Neuronal stem cell (in vitro differentiated cells): Measurements from ENCODE around the gene VARS1.
"Not testable (repeated sequence)": the region's sequence is repeated elsewhere in the genome, so short reads cannot be mapped to it uniquely, and the experiment has no call there.

Source experiments
- DNase-seq: peaks from one replicate; pipeline ENCODE4 v3.0.0-alpha.2; 2013; ENCODE audit warnings: low spot score
- H2AFZ ChIP-seq: one replicate; pipeline ENCODE4 v1.6.1; 2013; ENCODE audit warnings: mild to moderate bottlenecking, low read length, inconsistent platforms
- H2AK5ac ChIP-seq: 2 replicates; pipeline ENCODE4 v1.6.1; 2013; ENCODE audit warnings: low read depth, mild to moderate bottlenecking, inconsistent platforms, low read length, moderate library complexity, mixed read lengths
- H2BK120ac ChIP-seq: 2 replicates; pipeline ENCODE4 v1.6.1; 2013; ENCODE audit warnings: low read depth, mild to moderate bottlenecking, inconsistent platforms, low read length, moderate library complexity, mixed read lengths
- H2BK12ac ChIP-seq: one replicate; pipeline ENCODE4 v1.6.1; 2013; ENCODE audit warnings: low read length, inconsistent platforms
- H2BK15ac ChIP-seq: 2 replicates; pipeline ENCODE4 v1.6.1; 2013; ENCODE audit warnings: mild to moderate bottlenecking, low read length, inconsistent platforms, mixed read lengths
- H2BK5ac ChIP-seq: one replicate; pipeline ENCODE4 v1.6.1; 2013; ENCODE audit warnings: inconsistent platforms, mild to moderate bottlenecking, low read length, moderate library complexity
- H3K14ac ChIP-seq: one replicate; pipeline ENCODE4 v1.6.1; 2013; ENCODE audit warnings: low read length, inconsistent platforms
- H3K18ac ChIP-seq: 2 replicates; pipeline ENCODE4 v1.6.1; 2013; ENCODE audit warnings: low read length, inconsistent platforms
- H3K23ac ChIP-seq: 2 replicates; pipeline ENCODE4 v1.6.1; 2013; ENCODE audit warnings: low read depth, mild to moderate bottlenecking, mixed read lengths, low read length, inconsistent platforms; ENCODE audit not compliant: poor library complexity
- H3K27ac ChIP-seq: replicated peaks from 3 replicates; pipeline ENCODE4 v1.5.1; 2013; ENCODE audit warnings: low read length, inconsistent platforms
- H3K27me3 ChIP-seq, 3 experiments: 2 replicates each; pipeline ENCODE4 v1.6.1; 2013; ENCODE audit warnings: low read length in 3 of 3, mild to moderate bottlenecking in 2 of 3, inconsistent platforms in 1 of 3, low read depth in 1 of 3, mixed read lengths in 1 of 3, moderate library complexity in 1 of 3; ENCODE audit not compliant: control insufficient read depth in 3 of 3, insufficient read depth in 3 of 3
- H3K36me3 ChIP-seq, 2 donors: replicated peaks in 1 of 2; 2 replicates each; pipeline ENCODE4 v1.6.1; 2013; ENCODE audit warnings: low read length in 2 of 2; ENCODE audit not compliant: control insufficient read depth in 2 of 2, insufficient read depth in 2 of 2
- H3K4ac ChIP-seq: 2 replicates; pipeline ENCODE4 v1.6.1; 2013; ENCODE audit warnings: inconsistent platforms, mild to moderate bottlenecking, low read length, moderate library complexity
- H3K4me1 ChIP-seq, 2 donors: 1 replicate in 1 of 2; 2 replicates in 1 of 2; pipeline ENCODE4 v1.6.1; 2013; ENCODE audit warnings: low read length in 2 of 2, low read depth in 1 of 2; ENCODE audit not compliant: control insufficient read depth in 2 of 2, insufficient read depth in 1 of 2
- H3K4me2 ChIP-seq: one replicate; pipeline ENCODE4 v1.6.1; 2013; ENCODE audit warnings: mild to moderate bottlenecking, low read length, inconsistent platforms; ENCODE audit not compliant: insufficient read depth, poor library complexity, severe bottlenecking
- H3K4me3 ChIP-seq, 2 donors: 2 replicates each; pipeline ENCODE4 v1.5.1; 2013; ENCODE audit warnings: low read length in 2 of 2, mild to moderate bottlenecking in 2 of 2, inconsistent platforms in 1 of 2, moderate library complexity in 1 of 2
- H3K79me1 ChIP-seq: one replicate; pipeline ENCODE4 v1.6.1; 2013; ENCODE audit warnings: low read depth, mild to moderate bottlenecking, inconsistent platforms, low read length, moderate library complexity
- H3K9ac ChIP-seq: one replicate; pipeline ENCODE4 v1.6.1; 2013; ENCODE audit warnings: mild to moderate bottlenecking, low read depth, low read length, inconsistent platforms; ENCODE audit not compliant: poor library complexity
- H3K9me3 ChIP-seq, 2 donors: replicated peaks in 1 of 2; 2 replicates each; pipeline versions ENCODE3 to v1.6.1; 2013; ENCODE audit warnings: low read length in 2 of 2, mild to moderate bottlenecking in 2 of 2, inconsistent platforms in 1 of 2, low read depth in 1 of 2, mixed read lengths in 1 of 2, moderate library complexity in 1 of 2; ENCODE audit not compliant: control insufficient read depth in 2 of 2, insufficient read depth in 1 of 2
- H4K8ac ChIP-seq: one replicate; pipeline ENCODE4 v1.6.1; 2013; ENCODE audit warnings: low read depth, mild to moderate bottlenecking, inconsistent platforms, low read length, moderate library complexity
- H4K91ac ChIP-seq: one replicate; pipeline ENCODE4 v1.6.1; 2013; ENCODE audit warnings: low read length, low read depth, mild to moderate bottlenecking, inconsistent platforms; ENCODE audit not compliant: poor library complexity
- WGBS, 2 donors: extraction: QIAGEN DNeasy Blood & Tissue Kit; methylation state at CpG; one replicate each; pipeline ENCODE4 v1.1.7; 2013; ENCODE audit warnings: missing lambda C conversion rate in 2 of 2, mixed read lengths in 1 of 2; ENCODE audit not compliant: insufficient read length in 2 of 2, insufficient replicate concordance in 1 of 2; ENCODE audit errors: extremely low coverage in 2 of 2; 5-methylcytosine and 5-hydroxymethylcytosine counted together

Gene VARS1

GRCh38 chr6:31794866-31795615 is 511 bp downstream of the VARS1 start:
- Histone ChIP-seq H2AK5ac (peak overlapping the region; percentile 83), H2AFZ (peak overlapping the region; percentile 95), H2BK120ac (no peak overlapping the region), H3K27me3 (no peaks in the 10 kb centered on the region), H3K36me3 (peaks cover 18 to 65% of the 10 kb centered on the region in 2 donors), H3K4me3 (peak overlapping the region; percentile 77 to 87), H3K27ac (peak overlapping the region; percentile 91), H2BK12ac (no peak overlapping the region), H3K18ac (peak overlapping the region; percentile 90), H3K23ac (peak overlapping the region; percentile 99), H3K14ac (no peak overlapping the region), H3K4ac (no peak overlapping the region), H3K79me1 (no peaks in the 10 kb centered on the region), H3K4me2 (peak overlapping the region; percentile 98), H3K9me3 (no peaks in the 10 kb centered on the region), H4K91ac (peak overlapping the region; percentile 79), H3K9ac (peak overlapping the region; percentile 96), H2BK15ac (no peak overlapping the region), H4K8ac (peak overlapping the region; percentile 30), H3K4me1 (peaks cover 2 to 5% of the 10 kb centered on the region in 2 donors), H2BK5ac (peak overlapping the region; percentile 99)
- DNase-seq = peak; percentile 27
- no CpG with 5 or more reads among the region's 44 CpGs for WGBS, 2 donors

- Histone ChIP-seq H3K18ac (peak overlapping the region; percentile 39), H3K9me3 (no peaks in the 10 kb centered on the region), H4K8ac (no peak overlapping the region), H3K27ac (no peak overlapping the region), H3K4me1 (peaks cover 2 to 5% of the 10 kb centered on the region in 2 donors), H2BK120ac (no peak overlapping the region), H2AK5ac (peak overlapping the region; percentile 21), H3K79me1 (no peaks in the 10 kb centered on the region), H3K36me3 (peaks cover 20 to 66% of the 10 kb centered on the region in 2 donors), H3K14ac (no peak overlapping the region), H4K91ac (no peak overlapping the region), H2BK15ac (no peak overlapping the region), H3K23ac (no peak overlapping the region), H2BK5ac (peak overlapping the region; percentile 99), H2BK12ac (no peak overlapping the region), H3K4me3 (peak overlapping the region; percentile 77 to 87), H3K27me3 (no peaks in the 10 kb centered on the region), H2AFZ (peak overlapping the region; percentile 95), H3K9ac (peak overlapping the region; percentile 96), H3K4ac (no peak overlapping the region), H3K4me2 (peak overlapping the region; percentile 98)
- DNase-seq = no peak
- WGBS, 2 donors = no CpG with 5 or more reads among the region's 7 CpGs
Measured at GRCh38 chr6:31794294-31794865, 1.2 kb downstream of the VARS1 start.

- H3K23ac ChIP-seq, H3K27me3 ChIP-seq, H2BK12ac ChIP-seq, H2AFZ ChIP-seq, H3K9me3 ChIP-seq, H3K18ac ChIP-seq, H3K9ac ChIP-seq, H2BK120ac ChIP-seq, H2BK5ac ChIP-seq, H2BK15ac ChIP-seq, H3K79me1 ChIP-seq, H3K14ac ChIP-seq, H3K4me1 ChIP-seq, H2AK5ac ChIP-seq, DNase-seq, H4K91ac ChIP-seq, H4K8ac ChIP-seq, H3K4ac ChIP-seq, H3K27ac ChIP-seq: not testable (repeated sequence)
- H3K4me3 ChIP-seq = peak overlapping the region in 1 of 2 donors; percentile 77
- no CpG with 5 or more reads among the region's 6 CpGs for WGBS, 2 donors
- H3K4me2 ChIP-seq = peak overlapping the region; percentile 34
- H3K36me3 ChIP-seq = peaks cover 22 to 68% of the 10 kb centered on the region in 2 donors
Measured at GRCh38 chr6:31793927-31794245, 1.7 kb downstream of the VARS1 start.

GRCh38 chr6:31792761-31793171 is 2.8 kb downstream of the VARS1 start:
- peaks cover 2 to 5% of the 10 kb centered on the region in 2 donors for H3K4me1 ChIP-seq
- no peak overlapping the region for H3K18ac ChIP-seq
- no peak for DNase-seq
- no peaks in the 10 kb centered on the region for H3K9me3 ChIP-seq
- H3K14ac ChIP-seq = no peak overlapping the region
- no peak overlapping the region for H2BK12ac ChIP-seq
- WGBS, 2 donors = no CpG with 5 or more reads among the region's 12 CpGs
- no peak overlapping the region for H3K23ac ChIP-seq
- no peak overlapping the region for H4K8ac ChIP-seq
- no peaks in the 10 kb centered on the region for H3K79me1 ChIP-seq
- H3K4me3 ChIP-seq = no peak overlapping the region
- H2BK5ac ChIP-seq = no peak overlapping the region
- H3K4me2 ChIP-seq = no peak overlapping the region
- no peak overlapping the region for H3K27ac ChIP-seq
- H4K91ac ChIP-seq = no peak overlapping the region
- no peak overlapping the region for H3K9ac ChIP-seq
- H2BK120ac ChIP-seq = no peak overlapping the region
- H2AFZ ChIP-seq = no peak overlapping the region
- no peak overlapping the region for H2BK15ac ChIP-seq
- no peak overlapping the region for H3K4ac ChIP-seq
- no peak overlapping the region for H2AK5ac ChIP-seq
- H3K36me3 ChIP-seq = peaks cover 18 to 63% of the 10 kb centered on the region in 2 donors
- no peaks in the 10 kb centered on the region for H3K27me3 ChIP-seq
